Measurements from ENCODE around the gene LBH. TPM values are rescaled to one million over a fixed set of nuclear protein-coding genes. Genes with fewer than 3 reads are reported as not detected.

LBH gene
- total and polyA plus RNA-seq, 2 of the 13 experiments (the other 11 are each of a cell fraction or from before 2014, with no cell fraction given) = 0.09 to 0.25 TPM

- TF ChIP-seq TIGD3 (CRISPR knock-in tag; IDR thresholded peaks at IDR 0.05; ENCODE audit: borderline replicate concordance) (no peak), ZNF343 (CRISPR knock-in tag; IDR thresholded peaks at IDR 0.05) (no peak), ZSCAN22 (CRISPR knock-in tag; IDR thresholded peaks at IDR 0.05) (no peak), TRAFD1 (CRISPR knock-in tag; IDR thresholded peaks at IDR 0.05; ENCODE audit: borderline replicate concordance) (no peak), TERF1 (CRISPR knock-in tag; IDR thresholded peaks at IDR 0.05) (no peak)
- TF ChIP-seq, protein P1, sequence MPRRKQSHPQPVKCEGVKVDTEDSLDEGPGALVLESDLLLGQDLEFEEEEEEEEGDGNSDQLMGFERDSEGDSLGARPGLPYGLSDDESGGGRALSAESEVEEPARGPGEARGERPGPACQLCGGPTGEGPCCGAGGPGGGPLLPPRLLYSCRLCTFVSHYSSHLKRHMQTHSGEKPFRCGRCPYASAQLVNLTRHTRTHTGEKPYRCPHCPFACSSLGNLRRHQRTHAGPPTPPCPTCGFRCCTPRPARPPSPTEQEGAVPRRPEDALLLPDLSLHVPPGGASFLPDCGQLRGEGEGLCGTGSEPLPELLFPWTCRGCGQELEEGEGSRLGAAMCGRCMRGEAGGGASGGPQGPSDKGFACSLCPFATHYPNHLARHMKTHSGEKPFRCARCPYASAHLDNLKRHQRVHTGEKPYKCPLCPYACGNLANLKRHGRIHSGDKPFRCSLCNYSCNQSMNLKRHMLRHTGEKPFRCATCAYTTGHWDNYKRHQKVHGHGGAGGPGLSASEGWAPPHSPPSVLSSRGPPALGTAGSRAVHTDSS (CRISPR knock-in tag; conservative IDR thresholded peaks at IDR 0.05) = no peak
Measured at GRCh38 chr2:30266705-30267104, 35.4 kb downstream of the LBH start (continued).
